HepG2 (cell line): ENCODE measurements around the gene ANKRD65. TPM values are rescaled to one million over a fixed set of nuclear protein-coding genes. Genes with fewer than 3 reads are reported as not detected.

Experiments
- BHLHE40 ChIP-seq: IDR thresholded peaks from 2 replicates; pipeline ENCODE4 v1.6.1; 2011; ENCODE audit warnings: low read length, improper control_type of control experiment
- CHD4 ChIP-seq: fragments of 200-600 bp; sonication (generic); IDR thresholded peaks from 2 replicates; pipeline ENCODE4 v1.7.0; 2017; ENCODE audit warnings: mild to moderate bottlenecking, low read length, borderline replicate concordance
- EZH2 ChIP-seq: conservative IDR thresholded peaks from 2 replicates; pipeline ENCODE4 v1.6.1; 2012; ENCODE audit warnings: mild to moderate bottlenecking, low read depth, low read length, moderate library complexity
- MYNN ChIP-seq: sonication (generic); formaldehyde crosslinking; IDR thresholded peaks from 2 replicates; pipeline ENCODE4 v1.4.0; 2020; ENCODE audit warnings: mild to moderate bottlenecking, low read depth, missing genetic modification reagents
- NBN ChIP-seq: fragments of 450-650 bp; conservative IDR thresholded peaks from 2 replicates; pipeline ENCODE4 v1.6.1; 2017
- NFRKB ChIP-seq: fragments of 450-650 bp; IDR thresholded peaks from 2 replicates; pipeline ENCODE4 v1.6.1; 2017
- PHF5A ChIP-seq: IDR thresholded peaks from one replicate; pipeline ENCODE4 v1.6.1; 2018; ENCODE audit warnings: low read depth, missing genetic modification reagents; ENCODE audit not compliant: unreplicated experiment
- RBM39 ChIP-seq: fragments of 200-400 bp; formaldehyde crosslinking; IDR thresholded peaks from one replicate; pipeline ENCODE4 v1.6.1; 2018; ENCODE audit warnings: antibody characterized with exemption, mild to moderate bottlenecking, low read depth, low read length; ENCODE audit not compliant: poor library complexity, severe bottlenecking
- RFXAP ChIP-seq: sonication (generic); formaldehyde crosslinking; IDR thresholded peaks from 2 replicates; pipeline ENCODE4 v1.4.0; 2020; ENCODE audit warnings: missing genetic modification reagents, borderline replicate concordance
- SPEN ChIP-seq: sonication (generic); formaldehyde crosslinking; IDR thresholded peaks from 2 replicates; pipeline ENCODE4 v1.5.1; 2020; ENCODE audit warnings: low read depth, mild to moderate bottlenecking, missing genetic modification reagents
- ZBTB7A ChIP-seq: sonication (generic); formaldehyde crosslinking; IDR thresholded peaks from 2 replicates; pipeline ENCODE4 v1.8.0; 2022; ENCODE audit warnings: mild to moderate bottlenecking, missing genetic modification reagents
- ZBTB7B ChIP-seq: sonication (generic); formaldehyde crosslinking; IDR thresholded peaks from 2 replicates; pipeline ENCODE4 v1.4.0; 2020; ENCODE audit warnings: missing genetic modification reagents
- ZC3H13 ChIP-seq: sonication (generic); formaldehyde crosslinking; IDR thresholded peaks from 2 replicates; pipeline ENCODE4 v1.8.1; 2023; ENCODE audit warnings: mild to moderate bottlenecking, missing genetic modification reagents, moderate library complexity
- ZC3H4 ChIP-seq: sonication (generic); formaldehyde crosslinking; IDR thresholded peaks from 2 replicates; pipeline ENCODE4 v1.4.0; 2020; ENCODE audit warnings: missing genetic modification reagents, borderline replicate concordance
- ZFY ChIP-seq: sonication (generic); formaldehyde crosslinking; IDR thresholded peaks from 2 replicates; pipeline ENCODE4 v1.4.0; 2020; ENCODE audit warnings: missing genetic modification reagents
- ZNF552 ChIP-seq: sonication (generic); formaldehyde crosslinking; IDR thresholded peaks from 2 replicates; pipeline ENCODE4 v1.9.0; 2022; ENCODE audit warnings: missing genetic modification reagents, mild to moderate bottlenecking, borderline replicate concordance
- ZNF589 ChIP-seq: sonication (generic); formaldehyde crosslinking; conservative IDR thresholded peaks from 2 replicates; pipeline ENCODE4 v1.8.0; 2022; ENCODE audit warnings: mild to moderate bottlenecking, moderate library complexity, missing genetic modification reagents
- ZNF879 ChIP-seq: sonication (generic); formaldehyde crosslinking; IDR thresholded peaks from 2 replicates; pipeline ENCODE4 v1.8.1; 2023; ENCODE audit warnings: missing genetic modification reagents
- ZSCAN29 ChIP-seq: sonication (generic); formaldehyde crosslinking; conservative IDR thresholded peaks from 2 replicates; pipeline ENCODE4 v1.4.0; 2020; ENCODE audit warnings: mild to moderate bottlenecking, missing genetic modification reagents
- polyA plus RNA-seq, 8 experiments: library from polyadenylated mRNA; depleted of rRNA in 3 of 8; stranded (reverse) in 7 of 8; unstranded in 1 of 8; fragments of >200 nt; fragmentation: Illumina TruSeq in 4 of 8; extraction: Trizol in 4 of 8; gene quantifications; 2 replicates each; pipeline versions ENCODE4 v1.2.1 to v1.2.3, GENCODE V29; 2011 to 2016; ENCODE audit warnings: low read depth in 4 of 8, missing spikeins in 1 of 8, mixed read lengths in 1 of 8; ENCODE audit not compliant: insufficient read depth in 1 of 8
- total RNA-seq, 5 experiments: library from RNA; depleted of rRNA; stranded (reverse); fragments of >200 nt; fragmentation: Illumina TruSeq; extraction: Trizol; gene quantifications; 2 replicates each; pipeline ENCODE4 v1.2.3, GENCODE V29; 2016; ENCODE audit warnings: low read depth in 1 of 5
- TF ChIP-seq, protein P1 (sequence below): sonication (generic); formaldehyde crosslinking; IDR thresholded peaks from 2 replicates; pipeline ENCODE4 v1.8.1; 2022; ENCODE audit warnings: mild to moderate bottlenecking, missing genetic modification reagents
- TF ChIP-seq, protein P2 (sequence below): sonication (generic); formaldehyde crosslinking; IDR thresholded peaks from 2 replicates; pipeline ENCODE4 v1.4.0; 2020; ENCODE audit warnings: missing genetic modification reagents
- TF ChIP-seq, protein P3 (sequence below): sonication (generic); formaldehyde crosslinking; IDR thresholded peaks from 2 replicates; pipeline ENCODE4 v1.9.0; 2021; ENCODE audit warnings: missing genetic modification reagents, borderline replicate concordance
- TF ChIP-seq, protein P4 (sequence below): conservative IDR thresholded peaks from 2 replicates; pipeline ENCODE4 v1.6.1; 2018; ENCODE audit warnings: missing genetic modification reagents
- TF ChIP-seq, protein P5 (sequence below): sonication (generic); formaldehyde crosslinking; IDR thresholded peaks from 2 replicates; pipeline ENCODE4 v1.5.0; 2020; ENCODE audit warnings: mild to moderate bottlenecking, missing genetic modification reagents

The ANKRD65 gene
- total and polyA plus RNA-seq, 2 of the 13 experiments (the other 11 are each of a cell fraction or from before 2014, with no cell fraction given): 12.1 to 30.1 TPM

DNA sequence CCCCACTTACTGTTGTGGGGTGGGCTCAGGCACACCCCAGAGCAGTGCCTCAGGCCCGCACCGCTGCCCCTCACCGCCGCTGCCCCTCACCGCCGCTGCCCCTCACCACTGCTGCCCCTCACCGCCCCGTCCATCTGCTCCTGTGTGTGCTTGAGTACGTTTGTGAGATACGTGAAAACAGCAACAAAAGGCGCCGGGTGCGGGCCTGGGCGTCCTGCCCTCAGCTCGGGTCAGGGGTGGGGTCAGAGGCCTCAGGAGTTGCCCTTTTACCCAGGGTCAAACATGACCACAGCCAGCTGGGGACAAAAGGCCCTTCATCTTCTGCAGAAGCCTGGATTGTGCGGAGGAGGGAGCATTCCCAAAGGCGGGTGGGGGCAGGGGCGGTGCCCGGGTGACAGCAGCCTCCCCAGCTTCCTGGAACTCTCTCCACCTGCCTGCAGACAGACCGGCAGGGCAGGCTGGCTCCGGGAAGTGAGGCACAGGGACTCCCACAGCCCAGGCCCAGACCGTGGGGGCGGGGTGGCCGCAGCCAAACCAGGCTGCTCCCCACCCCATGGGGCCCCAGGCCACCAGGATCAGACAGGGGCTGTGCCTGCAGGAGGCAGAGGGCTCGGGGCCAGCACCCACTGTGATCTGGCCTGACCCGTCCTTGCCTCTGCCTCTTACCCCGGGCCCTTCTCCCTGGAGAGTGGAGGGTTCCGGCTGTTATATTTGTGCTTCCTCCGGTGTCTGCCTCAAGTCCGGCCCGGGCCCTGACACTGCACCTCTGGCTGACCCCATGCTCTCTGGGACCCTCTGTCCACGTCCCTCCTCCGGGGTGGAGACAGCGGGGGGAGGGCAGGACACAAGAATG lies 12.1 kb upstream of the ANKRD65 start (continued):
- TF ChIP-seq ZC3H13: peak; percentile 3; the same call in 1 of the 2 replicates
- TF ChIP-seq CHD4: 0 out of 2 replicates have a peak, but pooled peaks have one; percentile 26
- TF ChIP-seq NFRKB: no peak
- no peak for TF ChIP-seq EZH2
- TF ChIP-seq, protein P1, sequence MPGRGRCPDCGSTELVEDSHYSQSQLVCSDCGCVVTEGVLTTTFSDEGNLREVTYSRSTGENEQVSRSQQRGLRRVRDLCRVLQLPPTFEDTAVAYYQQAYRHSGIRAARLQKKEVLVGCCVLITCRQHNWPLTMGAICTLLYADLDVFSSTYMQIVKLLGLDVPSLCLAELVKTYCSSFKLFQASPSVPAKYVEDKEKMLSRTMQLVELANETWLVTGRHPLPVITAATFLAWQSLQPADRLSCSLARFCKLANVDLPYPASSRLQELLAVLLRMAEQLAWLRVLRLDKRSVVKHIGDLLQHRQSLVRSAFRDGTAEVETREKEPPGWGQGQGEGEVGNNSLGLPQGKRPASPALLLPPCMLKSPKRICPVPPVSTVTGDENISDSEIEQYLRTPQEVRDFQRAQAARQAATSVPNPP (CRISPR knock-in tag): no peak
- TF ChIP-seq, protein P2, sequence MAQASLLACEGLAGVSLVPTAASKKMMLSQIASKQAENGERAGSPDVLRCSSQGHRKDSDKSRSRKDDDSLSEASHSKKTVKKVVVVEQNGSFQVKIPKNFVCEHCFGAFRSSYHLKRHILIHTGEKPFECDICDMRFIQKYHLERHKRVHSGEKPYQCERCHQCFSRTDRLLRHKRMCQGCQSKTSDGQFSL (CRISPR knock-in tag): no peak
- TF ChIP-seq RFXAP (CRISPR knock-in tag): no peak
- TF ChIP-seq ZC3H4 (CRISPR knock-in tag): peak; percentile 73
- no peak for TF ChIP-seq ZNF589
- no peak; the same call in 1 of the 2 replicates for TF ChIP-seq ZBTB7A (CRISPR knock-in tag)
- peak; percentile 78 for TF ChIP-seq RBM39
- peak; percentile 69 for TF ChIP-seq SPEN (CRISPR knock-in tag)
- TF ChIP-seq, protein P3, sequence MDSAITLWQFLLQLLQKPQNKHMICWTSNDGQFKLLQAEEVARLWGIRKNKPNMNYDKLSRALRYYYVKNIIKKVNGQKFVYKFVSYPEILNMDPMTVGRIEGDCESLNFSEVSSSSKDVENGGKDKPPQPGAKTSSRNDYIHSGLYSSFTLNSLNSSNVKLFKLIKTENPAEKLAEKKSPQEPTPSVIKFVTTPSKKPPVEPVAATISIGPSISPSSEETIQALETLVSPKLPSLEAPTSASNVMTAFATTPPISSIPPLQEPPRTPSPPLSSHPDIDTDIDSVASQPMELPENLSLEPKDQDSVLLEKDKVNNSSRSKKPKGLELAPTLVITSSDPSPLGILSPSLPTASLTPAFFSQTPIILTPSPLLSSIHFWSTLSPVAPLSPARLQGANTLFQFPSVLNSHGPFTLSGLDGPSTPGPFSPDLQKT (CRISPR knock-in tag): no peak
- TF ChIP-seq BHLHE40: peak; percentile 60
- no peak for TF ChIP-seq MYNN (CRISPR knock-in tag)
- peak; percentile 84 for TF ChIP-seq ZFY (CRISPR knock-in tag)
- no peak for TF ChIP-seq NBN
- TF ChIP-seq ZBTB7B (CRISPR knock-in tag): peak; percentile 77
- peak; percentile 58 for TF ChIP-seq PHF5A (CRISPR knock-in tag)
- TF ChIP-seq, protein P4, sequence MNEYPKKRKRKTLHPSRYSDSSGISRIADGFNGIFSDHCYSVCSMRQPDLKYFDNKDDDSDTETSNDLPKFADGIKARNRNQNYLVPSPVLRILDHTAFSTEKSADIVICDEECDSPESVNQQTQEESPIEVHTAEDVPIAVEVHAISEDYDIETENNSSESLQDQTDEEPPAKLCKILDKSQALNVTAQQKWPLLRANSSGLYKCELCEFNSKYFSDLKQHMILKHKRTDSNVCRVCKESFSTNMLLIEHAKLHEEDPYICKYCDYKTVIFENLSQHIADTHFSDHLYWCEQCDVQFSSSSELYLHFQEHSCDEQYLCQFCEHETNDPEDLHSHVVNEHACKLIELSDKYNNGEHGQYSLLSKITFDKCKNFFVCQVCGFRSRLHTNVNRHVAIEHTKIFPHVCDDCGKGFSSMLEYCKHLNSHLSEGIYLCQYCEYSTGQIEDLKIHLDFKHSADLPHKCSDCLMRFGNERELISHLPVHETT (CRISPR knock-in tag): peak; percentile 81
- TF ChIP-seq ZNF879 (CRISPR knock-in tag): no peak
- peak; percentile 86 for TF ChIP-seq ZNF552 (CRISPR knock-in tag)
- TF ChIP-seq, protein P5, sequence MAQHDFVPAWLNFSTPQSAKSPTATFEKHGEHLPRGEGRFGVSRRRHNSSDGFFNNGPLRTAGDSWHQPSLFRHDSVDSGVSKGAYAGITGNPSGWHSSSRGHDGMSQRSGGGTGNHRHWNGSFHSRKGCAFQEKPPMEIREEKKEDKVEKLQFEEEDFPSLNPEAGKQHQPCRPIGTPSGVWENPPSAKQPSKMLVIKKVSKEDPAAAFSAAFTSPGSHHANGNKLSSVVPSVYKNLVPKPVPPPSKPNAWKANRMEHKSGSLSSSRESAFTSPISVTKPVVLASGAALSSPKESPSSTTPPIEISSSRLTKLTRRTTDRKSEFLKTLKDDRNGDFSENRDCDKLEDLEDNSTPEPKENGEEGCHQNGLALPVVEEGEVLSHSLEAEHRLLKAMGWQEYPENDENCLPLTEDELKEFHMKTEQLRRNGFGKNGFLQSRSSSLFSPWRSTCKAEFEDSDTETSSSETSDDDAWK: no peak
- 0 out of 2 replicates have a peak, but pooled peaks have one; percentile 67 for TF ChIP-seq ZSCAN29 (CRISPR knock-in tag)
